Stimulated activated CD4-positive, alpha-beta T cell treated with anti-CD3 and anti-CD28 coated beads, Interleukin-15, amount 100 ng/mL, for 24 hours (primary cell): ENCODE data around the gene SOAT1.
"Not testable (repeated sequence)": the region's sequence is repeated elsewhere in the genome, so short reads cannot be mapped to it uniquely, and the experiment has no call there.

Experiments
- DNase-seq: peaks from one replicate; pipeline ENCODE4 v3.0.0-alpha.2; 2020

Gene SOAT1

GRCh38 chr1:179293340-179294327 lies at the start of gene SOAT1:
SOAT1 (plus strand) TSS chr1:179293797; CDS start chr1:179302685, 8,888 bp downstream.
- DNase-seq = peak; percentile 98

- not testable (repeated sequence) for DNase-seq
Observed at GRCh38 chr1:179245426-179245825, 48.2 kb upstream of the SOAT1 start.

GRCh38 chr1:179247923-179248322 lies 45.7 kb upstream of the SOAT1 start:
- DNase-seq = no peak

DNA sequence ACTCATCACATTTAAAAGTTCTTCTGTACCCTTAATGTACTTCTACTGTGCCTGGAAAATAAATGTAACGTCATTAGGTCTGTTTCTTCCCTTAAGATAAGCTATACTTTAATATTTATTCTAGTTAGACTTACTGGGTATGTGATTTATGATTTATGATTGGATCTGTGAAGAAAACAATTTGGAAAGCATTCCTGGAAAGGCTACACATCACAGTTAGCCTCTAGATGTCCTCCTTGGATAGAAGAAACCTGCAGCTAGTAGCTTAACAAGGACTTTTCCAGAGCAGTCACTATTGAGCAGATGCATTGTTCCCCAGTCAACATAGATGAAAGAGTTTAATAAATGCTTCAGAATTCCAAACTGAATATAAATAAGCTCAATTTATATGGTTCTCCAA lies 41.9 kb upstream of the SOAT1 start:
- no peak for DNase-seq

DNA sequence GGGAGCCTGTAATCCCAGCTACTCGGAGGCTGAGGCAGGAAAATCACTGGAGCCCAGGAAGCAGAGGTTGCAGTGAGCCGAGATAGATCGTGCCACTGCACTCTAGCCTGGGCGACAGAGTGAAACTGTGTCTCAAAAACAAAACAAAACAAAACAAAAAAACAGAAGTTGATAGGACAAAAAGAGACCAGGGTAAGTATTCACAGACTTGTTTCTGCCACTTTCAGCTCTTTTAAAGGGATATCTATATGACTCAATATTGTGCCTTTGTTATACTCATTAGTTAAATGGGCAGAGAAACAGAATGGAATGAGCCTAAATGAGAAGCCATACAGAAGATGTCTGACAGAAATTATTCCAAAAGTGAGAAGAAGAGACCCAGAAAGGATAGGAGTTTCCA lies 41.0 kb upstream of the SOAT1 start:
- DNase-seq = no peak

DNA sequence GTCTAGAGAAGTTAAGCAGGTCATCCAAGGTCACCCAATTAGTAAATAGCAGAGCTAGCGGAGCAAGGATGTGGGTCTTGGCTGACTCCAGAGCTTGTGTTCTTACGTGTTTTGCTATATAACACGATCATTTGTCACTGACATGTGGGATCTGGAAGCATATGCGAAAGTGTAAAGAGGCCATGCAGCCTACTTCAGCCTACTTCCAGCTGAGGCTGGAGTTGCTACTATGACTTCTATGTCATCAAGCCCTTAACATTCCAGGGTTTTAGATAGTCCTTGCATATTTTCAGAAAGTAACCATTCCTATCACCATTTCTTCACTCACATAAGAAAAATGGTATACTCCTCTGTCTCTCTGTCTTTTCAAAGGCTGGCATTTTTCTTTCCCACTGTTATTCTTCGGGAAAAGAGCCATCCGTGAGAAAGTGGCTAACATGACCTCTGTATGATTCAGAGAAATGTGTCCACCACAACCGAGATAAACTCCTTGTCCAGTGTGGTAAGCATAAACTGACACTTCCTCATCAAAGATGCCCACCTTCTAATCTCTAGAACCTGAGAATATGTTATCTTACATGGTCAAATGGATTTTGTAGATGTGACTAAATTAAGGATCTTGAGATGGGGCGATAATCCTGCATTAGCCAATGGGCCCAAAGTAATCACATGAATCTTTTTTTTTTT lies 40.2 kb upstream of the SOAT1 start:
- no peak for DNase-seq

DNA sequence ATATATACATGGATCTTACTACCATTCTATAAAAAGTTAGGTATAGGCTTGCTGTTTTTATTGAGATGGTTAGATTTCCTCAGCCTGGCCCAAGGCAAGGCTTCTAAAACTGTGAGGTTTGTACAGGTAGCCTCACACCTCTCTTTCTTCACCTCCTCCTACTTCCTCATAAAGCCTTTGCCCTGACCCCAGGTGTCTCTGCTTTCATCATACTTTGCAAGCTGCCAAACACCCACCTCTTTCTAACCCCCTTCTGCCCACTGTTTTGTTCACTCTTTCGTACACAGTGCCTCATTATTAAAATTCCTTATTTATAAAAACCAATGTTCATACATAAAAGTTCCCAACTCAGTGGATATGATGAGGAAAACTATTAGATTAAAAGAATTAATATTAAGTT lies 31.4 kb upstream of the SOAT1 start:
- no peak for DNase-seq

DNA sequence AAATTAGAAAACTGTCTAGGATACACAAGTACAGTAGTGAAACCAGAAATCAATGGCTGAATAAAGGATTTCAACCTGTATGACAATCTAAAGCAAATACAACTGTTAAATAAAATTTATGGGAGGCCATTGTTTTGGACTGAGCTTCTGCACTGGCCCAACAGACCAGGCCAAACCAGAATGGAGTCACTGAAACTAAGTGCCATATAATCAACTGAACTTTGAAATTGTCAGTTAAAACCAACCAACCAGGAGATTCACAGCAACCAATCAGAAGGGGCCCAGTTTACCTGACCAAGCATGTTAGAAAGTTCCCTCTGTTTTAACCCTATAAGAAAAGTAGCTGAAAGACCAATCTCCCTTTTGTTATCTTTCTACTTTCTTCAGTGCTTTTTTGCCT lies 30.5 kb upstream of the SOAT1 start:
- DNase-seq = no peak

GRCh38 chr1:179264507-179264906 lies 29.1 kb upstream of the SOAT1 start:
- DNase-seq = no peak

DNA sequence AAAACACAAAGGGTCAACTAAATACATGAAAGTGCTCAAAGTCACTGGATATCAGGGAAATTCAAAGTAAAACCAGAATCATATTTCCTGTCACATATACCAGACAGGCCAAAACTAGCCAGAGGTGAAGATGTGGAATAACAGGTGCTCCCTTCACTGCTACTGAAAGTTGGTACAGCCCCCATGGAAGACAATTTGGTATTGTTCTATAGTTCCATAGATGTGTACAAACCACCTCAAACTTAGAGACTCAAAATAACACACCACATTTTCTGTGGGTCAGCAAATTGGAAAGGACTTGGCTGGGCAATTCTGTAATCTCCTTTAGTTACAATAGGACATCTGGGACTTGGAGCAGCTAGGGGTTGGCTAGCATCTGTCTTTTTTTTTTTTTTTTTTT lies 24.5 kb upstream of the SOAT1 start:
- no peak for DNase-seq

GRCh38 chr1:179274424-179274823 lies 19.2 kb upstream of the SOAT1 start:
- not testable (repeated sequence) for DNase-seq

DNA sequence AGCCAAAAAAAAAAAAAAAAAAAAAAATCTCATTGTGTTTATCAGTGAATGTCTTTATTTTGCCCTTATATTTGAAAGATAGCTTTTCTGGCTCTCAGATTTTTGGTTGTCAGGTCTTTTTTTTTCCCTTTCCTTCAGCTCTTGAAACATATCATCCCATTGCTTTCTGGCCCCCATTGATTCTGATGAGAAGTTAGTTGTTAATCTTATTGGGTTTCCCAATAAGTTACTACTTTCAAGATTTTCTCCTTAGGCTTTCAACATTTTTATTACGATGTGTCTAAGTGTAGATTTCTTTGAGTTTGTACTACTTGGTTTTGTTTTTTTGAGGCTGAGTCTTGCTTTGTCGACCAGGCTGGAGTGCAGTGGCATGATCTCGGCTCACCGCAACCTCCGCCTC lies 14.7 kb upstream of the SOAT1 start:
- DNase-seq = no peak

- DNase-seq = no peak
Observed at GRCh38 chr1:179283992-179284391, 9.6 kb upstream of the SOAT1 start.

DNA sequence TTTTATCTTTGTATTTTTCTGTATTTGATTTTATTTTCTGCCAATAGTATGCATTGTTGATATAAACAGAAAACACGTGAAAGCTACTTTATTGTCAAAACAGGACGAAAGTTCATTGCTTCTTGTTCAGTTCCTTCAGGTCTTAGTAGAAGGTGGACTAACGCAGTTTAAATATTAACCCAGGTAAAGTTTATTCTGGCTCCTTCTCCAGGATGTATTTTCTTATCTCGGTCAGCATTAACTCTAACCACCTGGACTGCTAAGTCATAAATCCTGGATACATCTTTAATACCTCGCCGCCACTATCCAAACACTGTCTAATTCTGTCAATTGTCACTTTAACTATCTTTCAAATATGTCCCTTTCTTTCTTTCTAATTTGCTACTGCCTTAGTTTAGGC lies 5.7 kb upstream of the SOAT1 start:
- no peak for DNase-seq

GRCh38 chr1:179288977-179289376 lies 4.6 kb upstream of the SOAT1 start:
- no peak for DNase-seq

DNA sequence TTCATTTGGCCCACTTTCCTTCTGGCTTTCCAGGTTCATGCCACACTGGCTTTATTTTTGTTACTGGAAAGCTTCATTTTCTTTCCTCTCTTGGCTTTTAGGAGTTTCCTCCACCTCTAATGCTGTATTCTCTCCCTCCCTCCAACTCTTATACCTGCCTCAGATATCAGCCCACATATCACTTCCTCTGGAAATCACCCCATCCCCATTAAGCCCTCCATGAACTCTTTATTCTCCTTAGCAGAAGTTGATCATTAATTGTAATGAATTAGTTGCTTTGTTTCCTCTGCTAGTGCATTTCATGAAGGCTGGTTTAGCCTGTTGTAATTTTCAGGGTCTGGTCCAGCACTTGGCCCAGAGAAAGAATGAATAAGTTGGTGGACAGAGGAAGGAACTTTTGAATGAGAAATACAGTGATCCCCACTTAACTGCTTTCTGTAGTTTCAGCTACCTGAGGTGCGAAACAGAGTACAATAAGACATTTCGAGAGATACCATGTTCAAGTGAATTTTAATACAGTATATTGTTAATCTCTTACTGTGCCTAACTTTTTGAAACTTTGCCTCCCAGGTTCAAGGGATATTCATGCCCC lies 1.7 kb downstream of the SOAT1 start:
- DNase-seq = no peak

DNA sequence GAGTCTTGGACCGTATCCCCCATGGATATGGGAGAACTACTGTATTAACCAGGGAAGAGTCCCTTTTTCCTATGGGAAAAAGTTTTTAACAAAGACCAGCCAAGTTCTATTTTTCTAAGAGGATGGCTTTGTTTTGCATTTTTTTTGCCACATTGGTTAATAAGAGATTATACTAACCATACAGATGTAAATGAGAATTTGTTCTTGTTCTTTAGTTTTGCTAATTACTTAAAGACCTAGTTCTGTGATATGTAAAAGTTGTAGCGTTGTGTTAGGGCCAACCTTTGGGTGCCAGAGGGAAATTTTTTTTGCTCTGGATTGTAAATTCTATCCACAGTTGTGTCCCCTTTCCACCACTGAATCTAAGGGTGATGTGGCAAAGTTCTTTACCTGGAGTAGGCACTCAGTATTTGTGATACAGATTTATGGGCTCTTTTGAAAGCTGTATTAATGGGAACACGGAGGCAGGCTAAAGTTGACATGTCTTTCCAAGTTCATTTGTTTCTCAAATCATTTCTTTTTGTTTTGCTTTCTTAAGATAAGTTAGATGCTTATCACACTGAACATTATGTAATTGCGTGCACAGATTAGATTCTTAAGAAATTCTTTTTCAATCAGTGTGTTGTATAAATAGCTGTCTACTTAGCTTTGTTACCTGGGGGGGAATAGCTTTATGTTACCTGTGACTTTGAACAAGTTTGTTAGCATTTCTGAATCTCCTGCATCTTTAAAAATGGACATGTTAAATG lies 2.9 kb downstream of the SOAT1 start:
- DNase-seq = no peak

- DNase-seq = no peak
Observed at GRCh38 chr1:179297105-179297378, 3.4 kb downstream of the SOAT1 start.

- peak; percentile 43 for DNase-seq
Observed at GRCh38 chr1:179298952-179299351, 5.4 kb downstream of the SOAT1 start.

DNA sequence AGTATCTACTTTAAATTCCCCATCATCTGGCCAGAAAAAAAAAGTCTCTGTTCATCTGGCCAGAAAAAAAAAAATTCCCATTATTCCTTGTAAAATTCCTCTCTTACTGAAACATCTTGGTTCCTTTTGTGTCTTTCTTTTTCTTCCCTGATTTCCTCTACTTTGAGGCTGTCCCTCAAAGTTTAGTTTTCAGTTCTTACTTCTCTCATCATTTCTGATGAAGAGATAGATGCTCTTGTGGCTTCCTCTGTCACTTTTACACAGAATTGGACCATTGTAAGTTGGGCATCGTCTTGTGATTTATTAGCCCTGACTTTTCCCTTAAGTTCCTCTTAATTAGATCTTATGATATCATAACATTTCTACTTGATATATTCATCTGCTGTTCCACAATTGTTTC lies 6.5 kb downstream of the SOAT1 start:
- no peak for DNase-seq

- no peak for DNase-seq
Observed at GRCh38 chr1:179302070-179302469, 8.5 kb downstream of the SOAT1 start.

DNA sequence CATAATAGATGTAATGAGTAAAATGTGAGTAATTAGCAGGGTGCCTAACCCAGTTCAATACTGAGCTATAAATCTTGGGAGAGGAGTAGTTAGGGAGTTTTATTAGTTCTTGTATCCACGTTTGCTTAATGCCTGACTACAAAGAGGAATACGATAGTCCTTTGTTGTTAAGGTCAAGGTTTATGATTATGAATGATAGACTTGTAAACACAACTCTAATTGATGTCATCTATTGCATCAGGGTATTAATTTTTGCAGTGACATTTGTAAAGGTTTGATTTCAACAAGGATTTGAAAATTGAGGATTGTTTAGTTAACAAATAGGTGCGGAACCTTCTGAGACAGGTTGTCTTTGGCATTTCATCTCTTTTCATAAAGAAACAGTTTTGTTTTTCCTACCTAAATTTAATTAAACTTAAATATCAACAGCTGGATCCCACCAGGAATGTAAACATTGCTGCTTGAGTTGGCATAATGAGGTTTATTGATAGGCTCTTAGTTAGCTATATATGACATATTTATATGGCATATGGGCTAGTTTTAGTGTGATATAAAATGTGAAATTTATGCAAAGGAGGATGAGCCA lies 9.7 kb downstream of the SOAT1 start:
- no peak for DNase-seq

DNA sequence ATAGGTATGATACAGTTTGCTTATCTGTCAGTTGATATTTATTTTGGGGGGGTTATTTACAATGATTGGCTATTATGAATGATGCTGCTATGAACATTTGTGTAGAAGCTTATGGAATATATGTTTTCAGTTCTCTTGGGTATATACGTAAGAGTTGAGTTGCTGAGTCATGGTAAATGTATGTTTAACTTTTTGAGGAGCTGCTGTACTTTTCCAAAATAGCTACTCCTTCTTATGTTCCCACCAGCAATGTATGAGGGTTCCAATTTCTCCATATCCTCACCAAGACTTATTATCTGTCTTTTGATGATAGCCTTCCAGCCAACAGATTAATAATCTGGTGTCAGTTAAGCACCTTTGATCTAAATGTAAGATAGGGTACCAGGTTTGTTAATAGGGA lies 11.9 kb downstream of the SOAT1 start:
- DNase-seq = no peak
